Activated gamma-delta T cell treated with Interleukin-2 at 50 U/mL for 16 hours (primary cell): Measurements from ENCODE around the gene CD300H.

Experiments used
- DNase-seq: peaks from one replicate; pipeline ENCODE4 v3.0.0-alpha.2; 2020

The CD300H gene

GRCh38 chr17:74567397-74567796, at the start of gene CD300H:
TSS of gene CD300H (minus strand) at chr17:74567509.
- no peak for DNase-seq

- no peak for DNase-seq
These were observed 49.4 kb upstream of the CD300H start for GRCh38 chr17:74616696-74617095.

DNA sequence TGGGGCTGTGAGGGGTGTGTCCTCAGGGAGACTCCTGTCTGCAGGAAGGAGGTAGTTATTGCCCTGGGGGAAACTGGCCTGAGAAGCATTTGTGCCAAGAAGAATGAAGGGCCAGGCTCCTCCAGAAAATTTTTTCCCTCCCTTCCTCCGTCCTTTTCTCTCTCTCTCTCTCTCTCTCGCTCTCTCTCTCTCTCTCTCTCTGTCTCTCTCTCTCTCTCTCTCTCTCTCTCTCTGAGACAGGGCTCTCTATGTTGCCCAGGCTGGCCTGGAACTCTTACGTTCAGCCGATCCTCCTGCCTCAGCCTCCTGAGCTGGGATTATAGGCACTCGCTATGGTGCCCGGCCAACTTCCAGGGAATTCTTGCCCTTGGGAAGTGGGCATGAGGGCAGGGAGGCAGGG, 44.7 kb upstream of the CD300H start:
- DNase-seq, result no peak

DNA sequence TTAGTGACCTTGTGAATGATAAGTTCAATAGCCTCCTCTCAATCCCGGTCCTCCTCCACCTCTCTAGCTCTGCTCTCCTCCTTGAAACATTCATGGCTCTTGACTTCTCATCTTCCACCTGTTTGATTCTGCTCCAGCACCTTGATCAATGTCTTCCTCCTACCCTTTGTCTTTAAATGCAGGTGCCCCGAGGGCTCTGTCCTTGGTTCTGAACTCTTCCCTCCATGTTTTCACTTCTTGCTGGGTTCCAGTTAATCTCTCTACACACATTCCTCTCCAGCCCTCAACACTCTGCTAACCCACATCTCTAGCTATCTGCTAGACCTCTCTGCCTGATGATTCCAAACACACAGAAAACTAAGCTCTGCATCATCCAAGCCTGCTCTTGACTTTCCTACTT, 42.8 kb upstream of the CD300H start:
- no peak for DNase-seq

GRCh38 chr17:74608511-74608910, 41.2 kb upstream of the CD300H start:
- DNase-seq, result no peak

GRCh38 chr17:74607221-74607620, 39.9 kb upstream of the CD300H start:
- DNase-seq, result no peak

GRCh38 chr17:74606050-74606449, 38.7 kb upstream of the CD300H start:
- DNase-seq, result no peak

- DNase-seq, result no peak
These were observed 38.1 kb upstream of the CD300H start for GRCh38 chr17:74605361-74605760.

DNA sequence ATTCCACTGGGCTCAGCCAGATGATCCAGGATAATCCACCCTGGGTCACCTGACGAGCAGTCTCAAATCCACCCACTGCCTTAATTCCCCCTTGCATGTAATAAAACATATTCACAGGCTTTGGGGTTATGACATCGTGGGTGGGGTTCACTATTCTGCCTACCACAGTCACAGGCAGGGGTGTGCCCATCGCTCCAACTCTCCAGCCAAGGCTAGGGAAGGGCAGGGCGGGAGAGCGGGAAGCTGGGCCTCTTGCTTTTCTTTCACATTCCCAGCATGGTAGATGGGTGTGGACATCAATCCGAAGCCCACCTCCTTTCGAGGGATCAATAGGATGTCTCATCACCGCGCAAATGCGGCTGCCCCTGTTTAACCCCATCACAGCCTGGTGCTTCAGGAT, 37.5 kb upstream of the CD300H start:
- DNase-seq, result no peak

DNA sequence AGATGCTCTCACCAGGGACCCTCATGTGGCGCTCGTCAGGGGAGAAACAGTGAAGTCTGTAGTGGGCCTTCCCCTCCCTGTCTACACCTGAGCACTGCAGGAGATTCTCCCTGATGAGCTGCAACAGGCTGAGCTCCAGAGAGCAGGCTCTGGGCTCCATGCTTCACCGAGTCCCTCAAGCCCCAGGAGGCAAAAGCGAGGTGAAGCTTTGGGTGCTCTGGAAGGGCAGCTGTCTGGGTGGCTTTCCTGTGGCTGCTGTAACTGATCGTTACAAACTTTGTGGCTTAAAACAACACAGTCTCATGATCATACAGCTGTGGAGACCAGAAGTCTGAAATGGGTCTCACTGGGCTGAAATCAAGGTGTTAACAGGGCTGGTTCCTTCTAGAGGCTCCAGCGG, 36.9 kb upstream of the CD300H start:
- DNase-seq, result no peak

DNA sequence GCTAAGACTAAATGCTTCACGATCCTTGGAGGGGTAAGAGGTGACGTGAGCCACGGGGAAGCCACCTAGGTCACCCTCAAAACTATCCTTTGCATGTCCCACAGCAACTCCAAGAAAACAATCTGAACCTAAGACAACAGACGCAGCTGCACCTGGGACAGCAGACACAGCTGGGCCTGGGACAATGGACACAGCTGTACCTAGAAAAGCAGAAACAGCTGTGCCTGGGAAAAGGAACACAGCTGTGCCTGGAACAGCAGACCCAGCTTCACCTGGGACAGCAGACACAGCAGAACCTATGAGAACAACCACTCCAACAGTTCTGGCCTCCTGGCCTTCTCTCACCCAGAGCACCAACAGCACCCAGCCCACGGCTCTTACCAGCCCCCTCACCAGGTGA, 36.4 kb upstream of the CD300H start:
- DNase-seq, result no peak

DNA sequence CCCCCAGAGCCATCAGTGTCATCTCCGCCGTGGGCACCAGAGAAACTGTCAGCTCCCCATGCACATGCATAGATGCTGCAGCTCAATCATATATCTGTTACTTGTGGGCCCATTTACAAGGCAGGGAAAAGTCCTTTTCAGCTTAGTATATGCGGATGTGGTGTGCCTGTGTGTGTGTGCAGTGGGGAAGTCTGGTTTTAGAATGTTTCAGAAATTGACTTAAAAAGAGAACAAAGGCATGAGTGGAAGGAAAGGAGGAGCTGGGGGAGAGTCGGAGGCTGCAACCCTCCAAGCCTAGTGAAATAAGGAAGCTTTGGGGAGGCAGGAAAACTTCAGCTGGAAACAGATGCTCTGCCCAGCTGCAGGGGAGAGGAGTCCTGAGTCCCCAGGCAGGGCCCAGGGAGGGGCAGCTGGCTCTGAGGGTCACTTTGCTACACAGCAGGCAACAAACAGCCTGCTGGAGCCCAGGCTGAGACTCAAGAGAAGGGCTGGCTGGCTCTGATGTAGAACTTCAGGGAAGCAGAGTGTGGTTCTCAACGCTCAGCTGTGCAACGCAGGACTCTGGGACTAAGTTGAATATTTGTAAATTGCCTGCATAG, 35.8 kb upstream of the CD300H start:
- no peak for DNase-seq

- DNase-seq, result peak; percentile 20
These were observed 34.7 kb upstream of the CD300H start for GRCh38 chr17:74601944-74602572.

- no peak for DNase-seq
These were observed 32.2 kb upstream of the CD300H start for GRCh38 chr17:74599448-74599939.

GRCh38 chr17:74599023-74599399, 31.7 kb upstream of the CD300H start:
- DNase-seq, result no peak

- no peak for DNase-seq
These were observed 31.2 kb upstream of the CD300H start for GRCh38 chr17:74598346-74599022.

DNA sequence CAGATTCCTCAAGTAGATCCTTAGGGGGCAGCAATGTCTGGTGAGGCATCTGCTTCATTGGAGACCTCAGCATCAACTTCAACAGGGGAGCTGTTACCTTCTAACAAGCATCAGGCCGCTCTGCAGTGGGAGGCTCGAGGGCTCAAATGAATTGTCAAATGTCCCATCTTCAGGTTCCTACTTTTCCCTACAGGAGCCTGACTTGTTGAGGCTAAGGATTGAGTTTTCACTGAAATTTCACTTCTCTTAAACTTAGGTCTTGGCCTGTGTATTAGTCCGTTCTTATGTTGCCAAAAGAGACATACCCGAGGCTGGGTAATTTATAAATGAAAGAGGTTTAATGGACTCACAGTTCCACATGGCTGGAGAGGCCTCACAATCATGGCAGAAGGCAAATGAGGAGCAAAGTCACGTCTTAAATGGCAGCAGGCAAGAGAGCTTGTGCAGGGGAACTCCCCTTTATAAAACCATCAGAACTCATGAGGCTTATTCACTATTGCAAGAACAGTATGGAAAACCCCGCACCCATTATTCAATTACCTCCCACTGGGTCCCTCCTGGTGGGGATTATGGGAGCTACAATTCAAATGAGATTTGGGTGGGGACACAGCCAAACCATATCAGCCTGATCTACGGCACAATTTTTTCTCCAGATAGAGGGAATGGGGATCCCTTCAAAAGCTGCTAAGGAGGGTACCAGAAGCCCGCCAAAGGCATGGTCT, 29.9 kb upstream of the CD300H start:
- no peak for DNase-seq

- DNase-seq, result no peak
These were observed 27.9 kb upstream of the CD300H start for GRCh38 chr17:74595037-74595750.

GRCh38 chr17:74592087-74592990, 25.0 kb upstream of the CD300H start, which contains the start of gene CD300LD:
TSS of gene CD300LD (minus strand) at chr17:74592283. CDS start at chr17:74592202, 81 bp downstream.
- no peak for DNase-seq

DNA sequence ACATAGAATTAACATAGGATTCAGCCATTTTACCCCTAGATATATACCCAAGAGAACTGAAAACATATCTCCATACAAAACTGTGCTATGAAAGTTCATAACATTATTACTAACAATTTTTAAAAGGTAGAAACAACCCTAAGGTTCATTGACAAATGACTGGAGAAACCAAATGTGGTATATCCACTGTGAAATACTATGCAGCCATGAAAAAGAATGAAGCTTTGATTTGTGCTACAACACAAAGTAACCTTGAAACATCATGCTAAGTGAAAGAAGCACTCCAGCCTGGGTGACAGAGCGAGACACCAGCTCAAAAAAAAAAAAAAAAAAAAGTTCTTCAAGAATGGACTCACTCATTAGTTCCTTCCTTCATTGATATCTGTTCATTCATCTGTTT, 24.2 kb upstream of the CD300H start:
- no peak for DNase-seq

DNA sequence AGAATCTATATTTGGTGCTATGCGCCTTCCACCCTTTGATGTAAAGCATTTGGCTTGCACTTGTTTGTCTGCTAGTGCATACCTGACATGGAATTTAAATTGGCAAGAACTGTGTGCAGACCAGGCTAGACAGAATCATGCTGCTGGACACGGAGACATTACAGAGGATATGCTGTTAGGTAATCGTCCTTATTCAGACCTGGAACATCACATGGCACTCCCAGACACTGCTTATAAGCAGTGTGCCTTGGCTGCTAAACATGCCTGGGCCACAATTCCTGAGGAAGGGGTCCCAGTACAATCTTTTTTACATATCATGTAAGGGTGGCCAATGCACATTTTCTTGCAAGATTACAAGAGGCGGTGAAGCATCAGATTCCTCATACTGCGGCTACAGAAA, 18.4 kb upstream of the CD300H start:
- DNase-seq, result no peak
